Measurements from ENCODE around the gene AFF2.

- TF ChIP-seq CTCF (IDR thresholded peaks at IDR 0.05 in 4 of 5, conservative IDR thresholded peaks at IDR 0.05 in 1 of 5), result no peak
- no peak for TF ChIP-seq POLR2A (IDR thresholded peaks at IDR 0.05)
Measured at GRCh38 chrX:148867596-148867995, 367.2 kb downstream of the AFF2 start.
